Upper lobe of left lung (tissue), 6 donors: ENCODE measurements around the gene TCEAL1. TPM values are rescaled to one million over a fixed set of nuclear protein-coding genes. Genes with fewer than 3 reads are reported as not detected.

Experiments used
- ATAC-seq, 2 donors: fragments of 200-7000 bp; cut with Tn5 transposase; one replicate each; pipeline ENCODE4 v1.9.1; 2022; ENCODE audit warnings: mild to moderate bottlenecking in 2 of 2, moderate library complexity in 2 of 2; ENCODE audit not compliant: low FRiP score in 2 of 2
- DNase-seq, 2 donors: peaks; one replicate each; pipeline ENCODE4 v3.0.0-alpha.2; 2019 to 2020
- H3K27ac ChIP-seq, 4 donors: fragments of 200-600 bp; sonication (generic); one replicate each; pipeline ENCODE4 v1.5.1; 2016 to 2019
- H3K27me3 ChIP-seq, 4 donors: fragments of 200-600 bp; sonication (generic); one replicate each; pipeline ENCODE4 v1.5.1; 2017 to 2019
- H3K36me3 ChIP-seq, 4 donors: fragments of 200-600 bp; sonication (generic); one replicate each; pipeline ENCODE4 v1.5.1; 2016 to 2019
- H3K4me1 ChIP-seq, 4 donors: fragments of 200-600 bp; sonication (generic); one replicate each; pipeline ENCODE4 v1.5.1; 2018 to 2019
- H3K4me3 ChIP-seq, 4 donors: fragments of 200-600 bp; sonication (generic); one replicate each; pipeline ENCODE4 v1.5.1; 2017 to 2019; ENCODE audit warnings: mild to moderate bottlenecking in 2 of 4, moderate library complexity in 1 of 4
- H3K9me3 ChIP-seq, 4 donors: fragments of 200-600 bp; sonication (generic); one replicate each; pipeline ENCODE4 v1.5.1; 2018 to 2019
- CTCF ChIP-seq, 6 experiments: fragments of 450-650 bp in 4 of 6; fragments of 200-600 bp in 2 of 6; sonication (generic) in 2 of 6; IDR thresholded peaks; one replicate each; pipeline ENCODE4 v1.5.1; 2016 to 2019; ENCODE audit warnings: antibody characterized with exemption in 6 of 6
- EP300 ChIP-seq, 4 donors: sonication (generic); formaldehyde crosslinking; IDR thresholded peaks; one replicate each; pipeline ENCODE4 v1.5.1; 2017; ENCODE audit warnings: antibody characterized with exemption in 4 of 4, control low read depth in 2 of 4
- POLR2A ChIP-seq, 4 donors: fragments of 450-650 bp; IDR thresholded peaks; one replicate each; pipeline ENCODE4 v1.5.1; 2016 to 2017; ENCODE audit warnings: antibody characterized with exemption in 4 of 4, mild to moderate bottlenecking in 2 of 4
- POLR2AphosphoS5 ChIP-seq, 2 donors: sonication (generic); formaldehyde crosslinking; IDR thresholded peaks; one replicate each; pipeline ENCODE4 v1.5.1; 2017; ENCODE audit warnings: antibody characterized with exemption in 2 of 2
- WGBS, 2 donors: methylation state at CpG; one replicate each; pipeline ENCODE4 v1.1.5; 2017 to 2018; 5-methylcytosine and 5-hydroxymethylcytosine counted together
- total RNA-seq, 6 donors: library from RNA; depleted of rRNA in 4 of 6; stranded (reverse); fragments of >200 nt in 4 of 6; gene quantifications; one replicate each; pipeline versions ENCODE4 v1.1.0 to v1.2.1, GENCODE V29; 2016 to 2021
- donor health status: DM: no; HTN: no; CAD: no; lungs with moderate emphysema.
- donor health status: DM: no; HTN: yes; CAD: no; lungs with severe emphysema.

The TCEAL1 gene
- total RNA-seq, 6 donors from 2014 or later: 26.9 to 62.1 (median 48.6) TPM

- H3K4me1 ChIP-seq: peaks cover 0 to 14% (median 0%) of the 10 kb centered on the region in 4 donors
- no peaks in the 10 kb centered on the region for H3K27me3 ChIP-seq
- WGBS, 2 donors: 79% methylated on average over 4 of the region's 4 CpGs; no CpG with 5 or more reads in 1 of the 2 donors
- peak overlapping the region in 2 of 4 donors; percentile 54 to 62 for H3K27ac ChIP-seq
- H3K4me3 ChIP-seq: no peak overlapping the region
- TF ChIP-seq CTCF (IDR thresholded peaks at IDR 0.05) (no peak), POLR2A (IDR thresholded peaks at IDR 0.05) (no peak), EP300 (IDR thresholded peaks at IDR 0.05) (no peak), POLR2AphosphoS5 (IDR thresholded peaks at IDR 0.05) (no peak)
- H3K9me3 ChIP-seq: no peaks in the 10 kb centered on the region
- ATAC-seq (no peak), DNase-seq (no peak)
- H3K36me3 ChIP-seq: no peaks in the 10 kb centered on the region
Measured at GRCh38 chrX:103624111-103624510, 4.7 kb upstream of the TCEAL1 start.

GRCh38 chrX:103626855-103627254 lies 1.9 kb upstream of the TCEAL1 start:
- no peak for ATAC-seq
- H3K36me3 ChIP-seq: no peaks in the 10 kb centered on the region
- H3K9me3 ChIP-seq: no peaks in the 10 kb centered on the region
- no peak for DNase-seq
- no peaks in the 10 kb centered on the region for H3K27me3 ChIP-seq
- no peak overlapping the region for H3K4me3 ChIP-seq
- no peak overlapping the region for H3K27ac ChIP-seq
- peaks cover 0 to 14% (median 0%) of the 10 kb centered on the region in 4 donors for H3K4me1 ChIP-seq
- no peak for TF ChIP-seq POLR2AphosphoS5 (IDR thresholded peaks at IDR 0.05)
- no peak for TF ChIP-seq POLR2A (IDR thresholded peaks at IDR 0.05)
- TF ChIP-seq CTCF (IDR thresholded peaks at IDR 0.05): no peak
- TF ChIP-seq EP300 (IDR thresholded peaks at IDR 0.05): no peak

GRCh38 chrX:103629318-103630170 lies 769 bp downstream of the TCEAL1 start:
- peaks cover 0 to 14% (median 0%) of the 10 kb centered on the region in 4 donors for H3K4me1 ChIP-seq
- TF ChIP-seq POLR2A (IDR thresholded peaks at IDR 0.05) (peak in 2 of 4 donors; percentile 51 to 52), CTCF (IDR thresholded peaks at IDR 0.05) (peak in 1 of 6 experiments; percentile 38), EP300 (IDR thresholded peaks at IDR 0.05) (no peak), POLR2AphosphoS5 (IDR thresholded peaks at IDR 0.05) (peak in 1 of 2 donors; percentile 63)
- peak overlapping the region; percentile 80 to 91 (median 84) for H3K27ac ChIP-seq
- peak overlapping the region; percentile 46 to 77 (median 58) for H3K4me3 ChIP-seq
- H3K9me3 ChIP-seq: no peaks in the 10 kb centered on the region
- H3K36me3 ChIP-seq: no peaks in the 10 kb centered on the region
- 2 to 21% methylated on average over 10 to 49 of the region's 49 CpGs for WGBS, 2 donors
- H3K27me3 ChIP-seq: no peaks in the 10 kb centered on the region
- ATAC-seq (peak; percentile 87 to 95), DNase-seq (peak; percentile 62 to 85)

GRCh38 chrX:103630171-103630511 lies 1.4 kb downstream of the TCEAL1 start:
- TF ChIP-seq CTCF (IDR thresholded peaks at IDR 0.05) (peak in 1 of 6 experiments; percentile 19), POLR2AphosphoS5 (IDR thresholded peaks at IDR 0.05) (no peak)
- Histone ChIP-seq H3K9me3 (no peaks in the 10 kb centered on the region), H3K27ac (peak overlapping the region; percentile 80 to 91 (median 84)), H3K36me3 (no peaks in the 10 kb centered on the region), H3K27me3 (no peaks in the 10 kb centered on the region), H3K4me3 (peak overlapping the region in 3 of 4 donors; percentile 46 to 77 (median 69)), H3K4me1 (peaks cover 0 to 11% (median 0%) of the 10 kb centered on the region in 4 donors)
- 13 to 48% methylated on average over 6 of the region's 6 CpGs for WGBS, 2 donors
- no peak for DNase-seq
- no peak for ATAC-seq
